ENCODE measurements around the gene GPRC5B.

- TF ChIP-seq CTCF (IDR thresholded peaks at IDR 0.05) (no peak), POLR2A (IDR thresholded peaks at IDR 0.05) (no peak)
Measured at GRCh38 chr16:19899605-19899955, 14.9 kb upstream of the GPRC5B start.

Data from uterus (tissue), 2 donors.